OCI-M2 (cell line): Measurements from ENCODE around the gene TUT4.

Source experiments
- DNase-seq: peaks from one replicate; lab custom pipeline; 2025; ENCODE audit not compliant: unreplicated experiment; lab: John Stamatoyannopoulos, UW

The TUT4 gene

GRCh38 chr1:52532731-52533327 lies 20.1 kb downstream of the TUT4 start:
- DNase-seq, result no peak

GRCh38 chr1:52532247-52532646 lies 20.6 kb downstream of the TUT4 start:
- DNase-seq, result no peak

GRCh38 chr1:52531249-52531872 lies 21.5 kb downstream of the TUT4 start:
- no peak for DNase-seq

GRCh38 chr1:52530563-52531144 lies 22.2 kb downstream of the TUT4 start:
- no peak for DNase-seq

- DNase-seq, result no peak
Measured at GRCh38 chr1:52523376-52523775, 29.5 kb downstream of the TUT4 start.

GRCh38 chr1:52520148-52520547 lies 32.7 kb downstream of the TUT4 start:
- no peak for DNase-seq

- no peak for DNase-seq
Measured at GRCh38 chr1:52518962-52519361, 33.9 kb downstream of the TUT4 start.

GRCh38 chr1:52511851-52512615 lies 40.9 kb downstream of the TUT4 start:
- no peak for DNase-seq

GRCh38 chr1:52511439-52511838 lies 41.5 kb downstream of the TUT4 start:
- no peak for DNase-seq

- DNase-seq, result no peak
Measured at GRCh38 chr1:52506920-52507546, 45.9 kb downstream of the TUT4 start.

- DNase-seq, result no peak
Measured at GRCh38 chr1:52506349-52506748, 46.5 kb downstream of the TUT4 start.

GRCh38 chr1:52504720-52505119 lies 48.2 kb downstream of the TUT4 start:
- no peak for DNase-seq

GRCh38 chr1:52503706-52504105 lies 49.2 kb downstream of the TUT4 start:
- DNase-seq, result no peak

- DNase-seq, result no peak
Measured at GRCh38 chr1:52502789-52503188, 50.1 kb downstream of the TUT4 start.

GRCh38 chr1:52487632-52488031 lies 65.3 kb downstream of the TUT4 start:
- no peak for DNase-seq

GRCh38 chr1:52482326-52483004 lies 70.4 kb downstream of the TUT4 start:
- no peak for DNase-seq

GRCh38 chr1:52479076-52479475 lies 73.8 kb downstream of the TUT4 start:
- DNase-seq, result no peak

- DNase-seq, result no peak
Measured at GRCh38 chr1:52477876-52478275, 75.0 kb downstream of the TUT4 start.

GRCh38 chr1:52476943-52477342 lies 75.9 kb downstream of the TUT4 start:
- no peak for DNase-seq

GRCh38 chr1:52474807-52475206 lies 78.1 kb downstream of the TUT4 start:
- DNase-seq, result no peak

- no peak for DNase-seq
Measured at GRCh38 chr1:52473039-52473438, 79.9 kb downstream of the TUT4 start.
